HUES6 (cell line): ENCODE data around the gene SEC24B.

Source experiments
- H3K27ac ChIP-seq: 2 replicates; pipeline ENCODE4 v1.7.0; 2013; ENCODE audit warnings: low read depth, mild to moderate bottlenecking, low read length, inconsistent platforms
- H3K27me3 ChIP-seq: 2 replicates; pipeline ENCODE4 v1.6.1; 2013; ENCODE audit warnings: low read length; ENCODE audit not compliant: control insufficient read depth, insufficient read depth
- H3K36me3 ChIP-seq: 2 replicates; pipeline ENCODE4 v1.6.1; 2013; ENCODE audit warnings: low read length; ENCODE audit not compliant: control insufficient read depth, insufficient read depth
- H3K4me1 ChIP-seq: 2 replicates; pipeline ENCODE4 v1.6.1; 2013; ENCODE audit warnings: low read length; ENCODE audit not compliant: control insufficient read depth, insufficient read depth
- H3K4me3 ChIP-seq: 2 replicates; pipeline ENCODE4 v1.5.1; 2013; ENCODE audit warnings: low read depth, low read length
- H3K9ac ChIP-seq: one replicate; pipeline ENCODE4 v1.6.1; 2013; ENCODE audit warnings: mild to moderate bottlenecking, low read length
- H3K9me3 ChIP-seq: 2 replicates; pipeline ENCODE4 v1.6.1; 2013; ENCODE audit warnings: low read depth, low read length; ENCODE audit not compliant: control insufficient read depth, insufficient read depth

SEC24B gene

GRCh38 chr4:109410226-109410625 lies 23.4 kb upstream of the SEC24B start:
- peaks cover 47% of the 10 kb centered on the region for H3K4me1 ChIP-seq

GRCh38 chr4:109410776-109411175 lies 22.8 kb upstream of the SEC24B start:
- Histone ChIP-seq H3K27me3 (no peaks in the 10 kb centered on the region), H3K4me1 (peaks cover 50% of the 10 kb centered on the region), H3K36me3 (no peaks in the 10 kb centered on the region), H3K9ac (no peak overlapping the region), H3K9me3 (no peaks in the 10 kb centered on the region), H3K4me3 (no peak overlapping the region), H3K27ac (peak overlapping the region; percentile 24)

More at GRCh38 chr4:109410226-109410625, 23.4 kb upstream of the SEC24B start:
- H3K36me3 ChIP-seq: no peaks in the 10 kb centered on the region
- H3K4me3 ChIP-seq: no peak overlapping the region
- H3K27ac ChIP-seq: peak overlapping the region; percentile 24
- no peak overlapping the region for H3K9ac ChIP-seq
- no peaks in the 10 kb centered on the region for H3K9me3 ChIP-seq
- H3K27me3 ChIP-seq: no peaks in the 10 kb centered on the region

- Histone ChIP-seq H3K4me3 (no peak overlapping the region), H3K27me3 (no peaks in the 10 kb centered on the region), H3K9ac (no peak overlapping the region), H3K27ac (no peak overlapping the region), H3K4me1 (peaks cover 53% of the 10 kb centered on the region), H3K36me3 (no peaks in the 10 kb centered on the region), H3K9me3 (no peaks in the 10 kb centered on the region)
Observed at GRCh38 chr4:109411964-109412363, 21.7 kb upstream of the SEC24B start.

- Histone ChIP-seq H3K9ac (no peak overlapping the region), H3K9me3 (no peaks in the 10 kb centered on the region), H3K36me3 (no peaks in the 10 kb centered on the region), H3K4me1 (peaks cover 53% of the 10 kb centered on the region), H3K27me3 (no peaks in the 10 kb centered on the region), H3K27ac (no peak overlapping the region), H3K4me3 (no peak overlapping the region)
Observed at GRCh38 chr4:109412776-109413175, 20.8 kb upstream of the SEC24B start.

- peaks cover 52% of the 10 kb centered on the region for H3K4me1 ChIP-seq
- H3K9ac ChIP-seq: no peak overlapping the region
- no peak overlapping the region for H3K4me3 ChIP-seq
- H3K9me3 ChIP-seq: no peaks in the 10 kb centered on the region
- no peaks in the 10 kb centered on the region for H3K36me3 ChIP-seq
- H3K27ac ChIP-seq: no peak overlapping the region
- no peaks in the 10 kb centered on the region for H3K27me3 ChIP-seq
Observed at GRCh38 chr4:109414938-109415337, 18.7 kb upstream of the SEC24B start.

GRCh38 chr4:109418588-109418987 lies 15.0 kb upstream of the SEC24B start:
- Histone ChIP-seq H3K4me1 (peaks cover 35% of the 10 kb centered on the region), H3K4me3 (no peak overlapping the region), H3K27ac (no peak overlapping the region; the same call in 1 of the 2 replicates), H3K9me3 (no peaks in the 10 kb centered on the region), H3K9ac (no peak overlapping the region), H3K27me3 (no peaks in the 10 kb centered on the region), H3K36me3 (no peaks in the 10 kb centered on the region)

- H3K36me3 ChIP-seq: no peaks in the 10 kb centered on the region
- peaks cover 32% of the 10 kb centered on the region for H3K4me1 ChIP-seq
- peak overlapping the region; percentile 87; the same call in 1 of the 2 replicates for H3K27ac ChIP-seq
- no peaks in the 10 kb centered on the region for H3K9me3 ChIP-seq
- H3K27me3 ChIP-seq: no peaks in the 10 kb centered on the region
- peak overlapping the region; percentile 4; the same call in 1 of the 2 replicates for H3K4me3 ChIP-seq
- H3K9ac ChIP-seq: peak overlapping the region; percentile 28
Observed at GRCh38 chr4:109419679-109420078, 13.9 kb upstream of the SEC24B start.

GRCh38 chr4:109424093-109424841 lies 9.3 kb upstream of the SEC24B start:
- no peak overlapping the region for H3K4me3 ChIP-seq
- peaks cover 15% of the 10 kb centered on the region for H3K4me1 ChIP-seq
- H3K36me3 ChIP-seq: no peaks in the 10 kb centered on the region
- no peaks in the 10 kb centered on the region for H3K9me3 ChIP-seq
- H3K9ac ChIP-seq: no peak overlapping the region
- H3K27ac ChIP-seq: no peak overlapping the region
- no peaks in the 10 kb centered on the region for H3K27me3 ChIP-seq

GRCh38 chr4:109425405-109425804 lies 8.2 kb upstream of the SEC24B start:
- no peaks in the 10 kb centered on the region for H3K27me3 ChIP-seq
- 0 out of 2 replicates have a peak, but pooled peaks cover under 1% of the 10 kb centered on the region for H3K36me3 ChIP-seq
- no peak overlapping the region for H3K27ac ChIP-seq
- H3K4me3 ChIP-seq: no peak overlapping the region
- no peak overlapping the region for H3K9ac ChIP-seq
- H3K9me3 ChIP-seq: no peaks in the 10 kb centered on the region
- peaks cover 4% of the 10 kb centered on the region for H3K4me1 ChIP-seq

- Histone ChIP-seq H3K9me3 (no peaks in the 10 kb centered on the region), H3K36me3 (0 out of 2 replicates have a peak, but pooled peaks cover 7% of the 10 kb centered on the region), H3K27me3 (no peaks in the 10 kb centered on the region), H3K9ac (no peak overlapping the region), H3K4me3 (no peak overlapping the region), H3K27ac (no peak overlapping the region), H3K4me1 (peaks cover 6% of the 10 kb centered on the region; the same call in 1 of the 2 replicates)
Observed at GRCh38 chr4:109429545-109429944, 4.1 kb upstream of the SEC24B start.

- Histone ChIP-seq H3K27me3 (no peaks in the 10 kb centered on the region), H3K4me1 (peaks cover 30% of the 10 kb centered on the region), H3K36me3 (0 out of 2 replicates have a peak, but pooled peaks cover 7% of the 10 kb centered on the region), H3K4me3 (peak overlapping the region; percentile 91; the same call in 1 of the 2 replicates), H3K9me3 (no peaks in the 10 kb centered on the region), H3K9ac (no peak overlapping the region), H3K27ac (no peak overlapping the region)
Observed at GRCh38 chr4:109432203-109432602, 1.4 kb upstream of the SEC24B start.
